HS-5 (cell line): ENCODE measurements around the gene DGKI.

ENCODE experiments used
- DNase-seq: peaks from one replicate; pipeline ENCODE4 v3.0.0-alpha.2; 2012; ENCODE audit warnings: low read depth

The DGKI gene

GRCh38 chr7:137787301-137787976, 59.3 kb downstream of the DGKI start:
- no peak for DNase-seq

- no peak for DNase-seq
Observed at GRCh38 chr7:137778511-137778910, 68.3 kb downstream of the DGKI start.

DNA sequence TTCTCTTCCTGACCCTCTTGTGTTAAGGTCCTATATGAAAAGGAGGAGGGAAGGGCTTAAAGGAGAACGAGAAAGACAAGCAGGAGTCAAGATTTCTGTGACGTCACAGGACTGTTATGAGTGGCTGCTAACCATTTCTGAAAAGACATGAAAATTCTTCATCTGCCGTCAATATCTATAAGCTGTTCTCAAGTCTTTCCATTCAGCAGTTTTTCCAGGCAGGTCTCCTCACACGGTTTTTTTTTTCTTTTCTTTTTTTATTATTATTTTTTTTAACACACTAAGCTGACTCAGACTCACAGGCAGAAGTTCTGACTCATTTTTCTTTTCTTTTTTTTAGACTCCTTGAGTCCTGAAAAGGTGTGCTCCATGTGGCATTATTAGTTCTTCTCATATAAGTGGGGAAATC, 72.0 kb downstream of the DGKI start:
- peak; percentile 6 for DNase-seq

DNA sequence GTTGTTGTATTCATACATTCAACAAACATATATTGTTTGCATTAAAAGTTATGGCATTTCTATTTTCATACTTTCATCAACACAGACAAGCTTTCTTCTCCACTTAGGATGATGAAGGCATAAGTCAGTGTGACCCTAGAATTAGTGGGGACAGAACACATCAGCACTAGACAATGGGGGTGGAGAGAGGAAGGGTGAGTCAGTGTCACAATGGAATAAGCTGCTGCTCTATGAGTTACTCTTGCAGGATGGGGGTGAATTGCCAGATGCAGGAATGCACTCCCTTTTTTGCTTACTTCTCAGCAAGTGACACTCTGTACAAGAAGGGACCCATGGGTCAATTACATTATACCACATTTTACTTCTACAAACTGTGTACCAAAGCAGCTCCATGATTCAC, 74.0 kb downstream of the DGKI start:
- DNase-seq: peak; percentile 74

GRCh38 chr7:137772316-137772715, 74.5 kb downstream of the DGKI start:
- DNase-seq: no peak

DNA sequence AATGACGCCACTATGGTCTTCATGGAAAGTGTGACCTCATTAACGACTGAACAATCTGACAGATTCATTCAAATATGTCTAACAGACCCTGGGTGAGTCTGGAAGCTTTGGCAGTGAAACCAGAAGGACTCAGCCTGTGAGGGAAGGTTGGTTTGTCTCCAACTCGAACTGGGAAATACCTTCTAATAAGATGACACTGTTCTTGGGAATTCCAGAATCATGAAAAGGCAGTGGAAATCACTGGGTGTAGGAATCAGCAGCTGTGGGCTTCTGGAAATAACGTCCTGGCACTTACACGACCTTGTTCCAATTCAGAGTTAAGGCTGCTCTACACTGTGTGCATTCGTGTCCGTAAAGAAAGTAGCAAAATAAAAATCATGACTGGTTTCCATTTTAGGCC, 75.1 kb downstream of the DGKI start:
- peak; percentile 49 for DNase-seq

DNA sequence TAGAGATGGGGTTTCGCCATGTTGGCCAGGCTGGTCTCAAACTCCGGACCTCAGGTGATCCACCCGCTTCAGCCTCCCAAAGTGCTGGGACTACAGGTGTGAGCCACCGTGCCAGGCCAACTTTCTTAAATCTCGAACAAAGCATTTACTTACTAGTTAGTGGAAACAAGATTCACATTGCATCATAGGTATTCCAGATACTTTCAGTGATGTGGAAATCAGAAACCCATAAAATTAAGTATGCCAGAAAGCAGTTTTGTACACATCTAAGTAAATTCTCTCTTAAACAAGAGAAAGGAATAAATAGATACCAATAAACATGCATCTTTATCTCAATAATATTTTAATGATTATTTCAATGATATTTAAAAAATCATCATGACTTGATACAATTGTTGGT, 75.5 kb downstream of the DGKI start:
- no peak for DNase-seq

DNA sequence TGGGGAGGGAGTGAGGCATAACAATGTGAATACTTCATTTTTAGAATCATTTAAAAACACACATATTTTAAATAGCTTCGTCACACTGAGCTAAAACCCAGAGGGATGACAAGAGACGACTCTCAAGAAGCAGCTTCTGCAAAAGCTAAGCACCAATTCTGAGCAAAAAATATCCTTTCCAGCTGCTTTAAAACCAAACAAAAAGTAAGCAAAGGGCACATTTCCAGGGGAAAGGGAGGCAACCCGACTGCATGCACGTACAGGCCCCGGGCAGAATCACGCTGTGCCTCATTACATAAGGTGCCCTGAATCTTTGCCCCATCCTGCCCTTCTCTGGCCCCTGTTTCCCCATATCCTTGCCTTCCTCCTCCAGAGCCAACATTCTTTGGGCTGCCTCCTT, 78.4 kb downstream of the DGKI start:
- DNase-seq: no peak

DNA sequence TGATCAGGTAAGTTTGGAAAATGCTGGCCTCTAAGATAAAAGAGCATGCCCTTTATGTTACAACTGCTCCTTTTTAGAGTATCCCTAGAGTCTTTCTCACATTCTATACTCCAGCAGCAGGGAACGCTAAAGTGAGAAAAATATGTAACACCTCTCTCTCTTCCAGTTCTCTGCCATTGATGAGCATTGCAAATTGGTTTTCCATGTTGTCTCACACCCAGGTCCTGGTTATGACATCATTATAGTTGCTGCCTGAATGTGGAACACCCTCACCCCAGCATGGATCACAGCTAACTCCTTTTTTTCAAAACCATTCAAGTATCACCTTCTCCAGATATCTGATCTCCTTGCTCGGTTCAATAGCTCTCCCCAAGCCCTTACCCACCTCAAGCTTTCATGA, 84.4 kb downstream of the DGKI start:
- DNase-seq: no peak

- DNase-seq: no peak
Observed at GRCh38 chr7:137760111-137760510, 86.7 kb downstream of the DGKI start.

GRCh38 chr7:137757146-137757925, 89.4 kb downstream of the DGKI start:
- peak; percentile 11 for DNase-seq

DNA sequence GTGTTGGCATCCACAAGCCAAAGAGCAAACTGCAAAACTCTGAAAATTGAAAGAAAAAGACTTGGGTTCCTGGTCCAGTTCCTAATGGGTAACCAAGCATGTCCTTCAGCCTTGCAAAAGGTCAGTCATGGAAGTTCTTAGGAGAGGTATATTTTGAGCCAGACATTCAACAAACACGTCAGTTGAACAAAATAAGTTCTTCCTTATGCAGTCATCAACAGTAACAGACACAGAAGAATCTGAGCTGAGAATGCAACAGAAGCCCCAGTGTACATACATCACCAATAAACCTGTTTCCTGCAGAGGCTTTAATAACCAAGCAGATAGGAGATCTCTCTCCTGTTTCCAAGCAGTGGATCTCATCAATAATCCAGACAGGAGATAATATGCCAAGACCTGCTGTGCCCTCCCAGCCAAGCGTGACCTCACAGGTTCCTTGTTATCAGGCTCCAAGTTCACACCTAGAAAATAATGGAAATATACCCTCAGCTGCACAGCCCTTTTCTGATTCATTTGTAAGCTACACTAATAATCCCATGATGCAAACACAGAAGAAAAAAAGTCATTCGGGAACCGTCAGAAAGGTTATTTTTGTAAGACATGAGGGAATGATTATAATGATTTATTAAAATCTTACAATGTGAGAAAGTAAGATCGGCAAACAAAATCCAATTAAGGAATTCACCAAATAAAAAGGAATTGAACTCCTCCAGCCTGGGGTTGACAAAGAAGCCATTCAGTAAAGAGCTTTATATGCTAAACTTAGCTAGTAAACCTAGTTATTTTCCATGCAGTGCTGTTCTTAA, 90.7 kb downstream of the DGKI start:
- no peak for DNase-seq

DNA sequence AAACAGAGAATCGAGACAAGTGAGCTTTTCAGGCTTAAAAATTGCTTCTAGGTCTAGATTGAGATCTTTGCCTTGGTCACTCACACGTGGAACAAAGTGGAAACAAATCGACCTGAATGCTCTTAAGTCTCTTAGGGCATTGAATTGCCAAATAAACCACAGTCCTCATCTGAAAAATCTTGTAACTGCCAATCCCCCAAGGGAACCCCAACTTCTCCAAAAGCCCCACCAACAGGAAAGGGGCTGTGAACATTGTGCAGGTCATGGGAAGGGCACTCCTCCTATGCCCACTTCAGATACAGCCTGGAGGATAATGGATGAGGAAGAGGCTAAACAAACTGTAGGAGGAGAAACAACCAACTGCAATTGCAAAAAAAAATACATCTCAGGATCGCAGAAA, 91.3 kb downstream of the DGKI start:
- DNase-seq: no peak

GRCh38 chr7:137753948-137754851, 92.6 kb downstream of the DGKI start:
- no peak for DNase-seq

DNA sequence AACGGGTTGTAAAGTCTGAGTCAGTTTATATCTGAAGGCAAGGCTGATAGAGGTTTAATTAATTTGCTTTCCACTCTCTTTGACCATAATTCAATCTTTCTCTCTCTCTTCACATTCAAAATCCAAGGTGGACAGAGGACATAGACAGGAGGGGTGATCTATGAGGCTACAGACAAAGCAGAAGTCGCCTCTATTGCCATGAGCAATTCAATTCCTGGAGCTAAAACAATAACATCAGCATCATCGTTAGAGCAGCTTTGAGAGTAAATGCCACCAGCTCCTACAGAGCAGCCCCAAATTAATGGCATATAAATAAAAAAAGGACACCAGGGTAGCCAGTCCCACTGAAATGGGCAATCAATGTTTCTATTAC, 93.2 kb downstream of the DGKI start:
- DNase-seq: no peak

DNA sequence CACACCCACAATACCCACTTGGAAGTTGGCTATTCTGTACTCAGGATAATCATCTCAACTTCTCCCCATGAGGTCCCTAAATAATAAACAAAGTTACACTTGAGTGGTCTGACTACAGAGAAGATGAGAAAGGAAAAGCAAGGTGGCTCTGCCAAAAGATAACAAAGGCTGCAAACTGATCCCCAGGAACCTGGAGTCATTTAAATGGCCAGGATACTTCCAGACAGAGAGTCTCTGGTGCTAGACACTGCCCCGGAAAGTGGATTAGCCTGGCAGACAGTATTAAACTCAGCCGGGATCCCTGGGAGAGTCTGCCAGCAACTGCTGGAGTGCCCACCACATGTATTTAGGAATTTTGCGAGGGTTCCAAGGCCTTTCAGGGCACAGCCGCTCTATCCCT, 93.7 kb downstream of the DGKI start:
- no peak for DNase-seq

- no peak for DNase-seq
Observed at GRCh38 chr7:137751361-137752009, 95.3 kb downstream of the DGKI start.

- no peak for DNase-seq
Observed at GRCh38 chr7:137747359-137748031, 99.3 kb downstream of the DGKI start.

- no peak for DNase-seq
Observed at GRCh38 chr7:137743021-137743420, 103.8 kb downstream of the DGKI start.

- DNase-seq: no peak
Observed at GRCh38 chr7:137742051-137742450, 104.7 kb downstream of the DGKI start.

DNA sequence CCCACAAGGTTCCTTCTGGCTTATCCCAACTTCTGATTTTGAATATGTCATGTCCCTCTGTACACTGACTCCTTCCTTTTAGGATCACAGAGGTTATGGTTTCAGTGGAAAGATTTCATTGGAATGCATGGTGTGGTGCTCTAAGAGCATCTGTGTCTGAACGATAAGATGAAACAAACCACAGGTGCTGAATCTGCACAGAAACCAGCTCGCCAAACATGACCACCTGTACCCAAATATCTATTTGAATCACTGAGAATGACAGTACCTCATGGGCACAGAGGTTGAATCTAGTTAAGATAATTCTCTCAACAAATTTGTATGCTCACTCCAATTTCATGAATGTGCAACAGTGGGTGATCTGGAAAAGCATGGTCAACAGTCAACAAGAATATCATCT, 105.3 kb downstream of the DGKI start:
- no peak for DNase-seq
